ENCODE data around the gene OTOL1.

OTOL1 gene

DNA sequence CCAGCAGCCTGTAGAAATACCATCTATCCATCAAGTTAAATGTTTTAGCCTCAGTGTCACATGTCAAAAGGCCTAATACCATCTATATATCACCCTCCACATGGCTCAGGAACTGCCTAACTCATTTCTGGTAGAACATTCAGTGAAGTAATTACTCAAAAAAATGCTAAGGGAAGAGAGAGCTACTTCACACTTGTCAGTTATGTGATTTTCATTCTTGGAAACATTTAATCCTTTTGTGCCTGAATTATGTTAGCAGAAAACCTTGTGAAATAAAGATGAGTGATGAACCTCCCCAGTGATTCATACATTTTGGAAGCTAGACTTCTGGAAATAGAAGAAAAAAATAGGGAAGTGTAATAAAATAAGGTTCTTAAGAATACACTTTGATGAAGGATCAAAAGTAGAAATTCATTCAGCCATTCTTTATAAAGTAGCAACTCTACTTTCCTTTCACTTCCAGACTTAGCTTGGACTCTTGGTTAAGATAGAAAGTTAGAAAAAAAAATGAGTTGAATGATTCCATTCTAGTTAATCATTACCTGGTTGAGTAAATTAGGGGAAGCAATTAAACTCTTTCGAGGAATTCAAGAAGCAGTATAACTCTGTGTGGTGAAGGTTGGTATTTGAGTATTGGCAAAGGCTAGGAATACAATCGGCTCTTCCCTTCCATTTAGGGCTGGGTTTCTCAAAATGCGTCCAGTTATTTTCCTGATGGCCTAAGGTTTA, 3.6 kb downstream of the OTOL1 start:
- TF ChIP-seq, protein P1, sequence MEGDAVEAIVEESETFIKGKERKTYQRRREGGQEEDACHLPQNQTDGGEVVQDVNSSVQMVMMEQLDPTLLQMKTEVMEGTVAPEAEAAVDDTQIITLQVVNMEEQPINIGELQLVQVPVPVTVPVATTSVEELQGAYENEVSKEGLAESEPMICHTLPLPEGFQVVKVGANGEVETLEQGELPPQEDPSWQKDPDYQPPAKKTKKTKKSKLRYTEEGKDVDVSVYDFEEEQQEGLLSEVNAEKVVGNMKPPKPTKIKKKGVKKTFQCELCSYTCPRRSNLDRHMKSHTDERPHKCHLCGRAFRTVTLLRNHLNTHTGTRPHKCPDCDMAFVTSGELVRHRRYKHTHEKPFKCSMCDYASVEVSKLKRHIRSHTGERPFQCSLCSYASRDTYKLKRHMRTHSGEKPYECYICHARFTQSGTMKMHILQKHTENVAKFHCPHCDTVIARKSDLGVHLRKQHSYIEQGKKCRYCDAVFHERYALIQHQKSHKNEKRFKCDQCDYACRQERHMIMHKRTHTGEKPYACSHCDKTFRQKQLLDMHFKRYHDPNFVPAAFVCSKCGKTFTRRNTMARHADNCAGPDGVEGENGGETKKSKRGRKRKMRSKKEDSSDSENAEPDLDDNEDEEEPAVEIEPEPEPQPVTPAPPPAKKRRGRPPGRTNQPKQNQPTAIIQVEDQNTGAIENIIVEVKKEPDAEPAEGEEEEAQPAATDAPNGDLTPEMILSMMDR (conservative IDR thresholded peaks at IDR 0.05), result no peak

DNA sequence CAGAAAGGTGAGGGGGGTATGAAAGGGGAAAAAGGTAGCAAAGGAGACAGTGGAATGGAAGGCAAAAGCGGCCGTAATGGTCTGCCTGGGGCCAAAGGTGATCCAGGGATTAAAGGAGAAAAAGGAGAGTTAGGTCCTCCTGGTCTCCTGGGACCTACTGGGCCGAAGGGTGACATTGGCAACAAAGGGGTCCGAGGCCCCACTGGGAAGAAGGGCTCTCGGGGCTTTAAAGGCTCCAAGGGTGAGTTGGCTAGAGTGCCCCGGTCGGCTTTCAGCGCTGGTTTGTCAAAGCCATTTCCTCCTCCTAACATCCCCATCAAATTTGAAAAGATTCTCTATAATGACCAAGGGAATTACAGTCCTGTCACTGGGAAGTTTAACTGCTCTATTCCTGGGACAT, 6.7 kb downstream of the OTOL1 start:
- TF ChIP-seq, protein P1 (conservative IDR thresholded peaks at IDR 0.05), result no peak
- H3K27ac ChIP-seq, result no peak overlapping the region

More for the DNA sequence above, 3.6 kb downstream of the OTOL1 start:
- H3K27ac ChIP-seq, result no peak overlapping the region

DNA sequence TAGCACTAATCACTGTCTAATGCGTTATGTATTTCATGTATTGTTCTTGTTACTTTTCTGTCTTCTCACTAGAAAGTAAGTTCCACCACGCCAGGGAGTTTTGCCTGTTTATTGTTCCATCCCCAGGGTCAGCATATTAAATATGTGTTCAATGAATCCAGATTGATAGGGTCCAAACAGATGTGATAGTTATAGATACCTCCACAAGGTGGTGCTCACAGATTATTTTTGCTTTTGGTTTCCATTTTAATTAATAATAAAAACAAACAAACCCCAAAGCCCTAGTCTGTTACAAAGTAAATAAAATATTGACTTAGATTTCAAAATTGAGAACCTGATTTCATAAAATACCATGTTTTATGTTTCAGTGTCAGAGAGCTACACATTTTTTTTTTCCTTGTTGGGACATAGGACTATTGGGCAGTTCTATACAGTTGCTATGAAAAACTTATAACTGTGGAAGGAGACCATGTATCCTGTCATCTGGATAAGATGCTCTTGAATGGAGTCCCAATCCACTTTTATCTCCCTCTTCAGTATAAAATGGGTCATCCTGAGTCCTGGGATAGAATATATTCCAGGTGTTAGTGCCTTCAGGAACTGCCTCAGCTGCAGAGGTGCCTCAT, 12.4 kb downstream of the OTOL1 start:
- H3K27ac ChIP-seq, result no peak overlapping the region
- TF ChIP-seq, protein P1 (conservative IDR thresholded peaks at IDR 0.05), result peak; percentile 67

DNA sequence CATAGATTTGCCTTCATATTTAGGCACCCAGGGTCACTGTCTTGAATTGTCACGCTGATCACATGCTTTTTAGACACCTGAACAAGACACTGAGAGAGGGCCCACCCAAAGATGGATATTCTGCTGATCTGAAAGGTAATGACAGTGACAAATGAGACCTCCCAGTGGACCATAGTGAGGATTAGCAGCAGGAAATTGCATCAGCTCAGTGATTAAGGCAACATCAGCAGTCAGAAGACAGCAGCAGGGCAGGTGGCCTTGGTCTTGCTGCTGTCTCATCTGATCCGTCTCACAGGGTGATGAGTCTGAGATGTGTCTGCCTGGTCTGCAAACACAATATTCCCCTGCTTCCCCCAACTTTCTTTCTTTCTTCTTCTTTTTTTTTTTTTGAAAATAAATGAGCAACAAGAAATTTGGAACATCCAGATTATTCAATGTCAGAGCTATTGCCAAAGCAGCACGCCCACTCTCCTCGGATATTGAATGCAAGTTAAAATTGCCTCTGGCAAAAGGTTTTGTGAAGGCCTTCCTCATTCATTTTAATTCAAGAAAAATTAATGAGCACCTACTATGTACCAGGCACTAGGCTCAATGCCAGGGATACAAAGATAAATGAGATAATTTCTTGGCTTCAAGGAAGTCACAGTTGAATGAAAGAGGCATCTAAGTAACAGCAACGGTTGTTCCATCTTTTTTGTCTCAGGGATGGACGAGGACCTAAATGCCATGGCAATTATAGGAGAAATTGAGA, 14.1 kb downstream of the OTOL1 start:
- no peak overlapping the region for H3K27ac ChIP-seq
- TF ChIP-seq, protein P1 (conservative IDR thresholded peaks at IDR 0.05), result no peak

DNA sequence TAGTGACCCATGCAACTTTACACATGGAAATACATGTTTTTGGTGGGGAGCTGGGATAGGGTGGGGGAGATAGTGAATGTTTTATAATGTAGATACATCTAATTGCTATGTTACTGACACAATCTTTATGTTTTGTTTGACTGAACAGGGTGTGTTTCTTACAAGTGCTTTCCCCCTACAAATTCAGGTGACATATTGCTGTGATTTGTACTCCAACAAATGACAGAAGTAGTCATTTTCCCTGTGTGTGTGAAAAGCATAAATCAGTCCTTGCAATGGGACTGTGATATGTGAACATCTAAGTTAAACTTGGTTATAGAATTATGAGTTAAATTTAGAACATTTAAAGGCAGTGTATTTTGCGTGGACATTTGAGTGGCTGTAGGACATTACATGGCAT, 27.3 kb downstream of the OTOL1 start:
- TF ChIP-seq, protein P1 (conservative IDR thresholded peaks at IDR 0.05), result no peak
- H3K27ac ChIP-seq, result no peak overlapping the region

DNA sequence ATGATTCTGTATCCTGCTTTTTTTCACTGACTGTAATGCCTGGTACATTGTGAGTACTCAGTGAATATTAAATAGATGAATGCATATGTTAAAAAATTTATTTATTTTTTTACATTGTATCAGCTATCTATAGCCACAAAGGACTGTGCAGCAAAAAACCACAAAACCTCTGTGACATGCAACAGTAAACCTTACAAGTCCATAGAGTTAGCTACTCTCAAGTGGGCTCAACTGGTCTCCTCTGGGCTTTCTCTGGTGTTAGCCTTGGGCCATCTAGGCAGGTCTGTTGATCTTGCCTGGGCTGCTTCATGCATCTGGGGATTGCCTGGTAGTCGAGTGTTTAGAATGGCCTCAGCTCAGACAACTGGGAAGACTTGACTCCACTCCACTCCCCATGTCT, 35.3 kb downstream of the OTOL1 start:
- TF ChIP-seq, protein P1 (conservative IDR thresholded peaks at IDR 0.05), result no peak
- no peak overlapping the region for H3K27ac ChIP-seq

DNA sequence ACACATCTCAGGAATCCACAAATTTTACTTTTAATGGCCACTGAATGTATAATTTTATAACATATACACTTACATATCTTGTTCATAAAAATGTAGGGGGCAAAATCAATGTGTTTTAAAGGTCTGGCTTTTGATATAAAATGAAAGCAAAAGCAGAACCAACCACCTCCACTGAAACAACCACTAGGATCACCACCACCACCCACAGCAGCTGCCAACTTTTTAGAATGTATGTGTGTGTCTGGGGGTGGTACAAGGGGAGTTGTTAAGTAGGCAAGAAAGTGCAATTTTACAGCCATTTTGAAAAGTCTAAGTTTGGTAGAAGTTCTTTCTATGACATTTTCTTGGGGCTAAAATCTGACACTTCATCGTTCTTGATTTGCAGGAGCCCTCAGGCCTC, 44.0 kb downstream of the OTOL1 start:
- no peak overlapping the region for H3K27ac ChIP-seq
- TF ChIP-seq, protein P1 (conservative IDR thresholded peaks at IDR 0.05), result no peak

Measured in VCaP (cell line).